ENCODE results near the gene SPNS3. TPM values are rescaled to one million over a fixed set of nuclear protein-coding genes. Genes with fewer than 3 reads are reported as not detected.

Gene SPNS3
- total RNA-seq, 2 donors from 2014 or later = 4.4 to 8.7 TPM

DNA sequence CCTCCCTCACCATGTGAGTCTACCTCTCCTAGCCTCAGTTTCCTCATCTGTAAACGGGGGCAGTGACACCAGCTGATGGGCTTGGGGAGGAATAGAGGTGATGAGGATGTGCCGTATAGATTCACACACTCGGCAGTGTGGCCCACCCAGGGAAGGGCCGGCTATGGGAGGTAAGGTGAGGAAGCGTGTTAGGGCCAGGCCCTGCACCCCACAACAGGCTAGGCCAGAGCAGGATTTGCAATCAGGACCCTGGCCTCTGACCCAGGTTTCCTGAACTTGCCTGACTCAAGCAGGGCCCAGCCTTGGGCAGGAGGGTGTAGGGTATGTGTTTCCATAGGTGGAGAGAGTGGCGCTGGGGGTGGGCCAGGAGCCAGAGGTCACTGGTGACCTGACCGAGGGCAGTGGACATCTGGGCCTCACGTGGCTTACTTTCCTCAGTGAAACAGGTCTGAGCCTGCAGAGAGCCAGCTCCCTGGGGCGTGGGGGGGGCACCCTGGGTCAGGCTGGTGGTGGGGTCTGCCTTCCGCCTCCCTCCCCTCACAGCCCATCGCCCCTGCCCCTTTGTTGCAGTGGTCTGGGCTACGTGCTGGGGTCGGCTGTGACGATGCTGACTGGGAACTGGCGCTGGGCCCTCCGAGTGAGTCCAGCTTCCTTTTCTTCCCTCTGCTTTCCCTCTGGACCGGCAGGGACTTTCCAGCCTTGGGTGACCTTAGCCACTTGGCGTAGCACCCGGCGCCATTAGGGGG, 12.8 kb downstream of the SPNS3 start:
- H3K27ac Mint-ChIP-seq = no peak overlapping the region
- H3K36me3 Mint-ChIP-seq = no peaks in the 10 kb centered on the region
- H3K9me3 Mint-ChIP-seq = no peaks in the 10 kb centered on the region
- DNase-seq (ENCODE audit: low spot score in 2 of 2) = no peak
- ATAC-seq = no peak

DNA sequence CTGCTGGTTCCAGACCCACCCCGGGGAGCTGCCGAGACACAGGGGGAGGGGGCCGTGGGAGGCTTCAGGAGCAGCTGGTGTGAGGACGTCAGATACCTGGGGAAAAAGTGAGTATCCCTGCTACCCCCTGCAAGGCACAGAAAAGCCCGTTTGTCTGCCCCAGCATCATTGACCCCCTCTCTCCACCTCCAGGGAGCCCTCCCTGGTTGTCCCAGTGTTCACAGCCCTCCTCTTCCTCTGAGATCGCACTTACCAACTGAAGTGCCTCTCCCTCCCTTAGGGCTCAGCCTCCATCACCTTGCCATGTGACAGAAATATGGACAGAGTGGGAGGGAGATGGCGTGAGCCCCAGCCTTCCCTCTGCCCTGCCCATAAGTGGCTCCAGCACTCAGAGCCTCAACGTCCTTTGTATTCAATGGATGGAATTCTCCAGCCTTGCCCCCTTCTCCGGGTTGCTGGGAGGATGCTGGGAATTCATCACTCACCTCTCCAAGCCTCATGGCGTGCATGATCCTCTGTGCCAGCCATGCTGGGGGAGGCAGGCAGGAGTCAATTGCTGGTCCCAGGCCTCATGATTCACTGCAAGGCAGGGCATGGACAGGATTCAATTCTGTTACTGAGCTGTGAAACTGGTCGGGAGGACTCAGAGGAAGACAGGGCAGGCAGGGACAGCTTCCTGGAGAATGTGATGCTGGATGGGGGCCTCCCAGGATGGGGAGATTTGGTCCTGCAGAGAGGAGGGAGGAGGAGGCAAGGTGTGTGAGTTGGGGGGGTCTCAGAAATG, 14.6 kb downstream of the SPNS3 start:
- DNase-seq (ENCODE audit: low spot score in 2 of 2) (no peak), ATAC-seq (no peak)
- no peaks in the 10 kb centered on the region for H3K9me3 Mint-ChIP-seq
- H3K36me3 Mint-ChIP-seq = no peaks in the 10 kb centered on the region
- peak overlapping the region in 1 of 2 donors; percentile 72 for H3K27ac Mint-ChIP-seq

DNA sequence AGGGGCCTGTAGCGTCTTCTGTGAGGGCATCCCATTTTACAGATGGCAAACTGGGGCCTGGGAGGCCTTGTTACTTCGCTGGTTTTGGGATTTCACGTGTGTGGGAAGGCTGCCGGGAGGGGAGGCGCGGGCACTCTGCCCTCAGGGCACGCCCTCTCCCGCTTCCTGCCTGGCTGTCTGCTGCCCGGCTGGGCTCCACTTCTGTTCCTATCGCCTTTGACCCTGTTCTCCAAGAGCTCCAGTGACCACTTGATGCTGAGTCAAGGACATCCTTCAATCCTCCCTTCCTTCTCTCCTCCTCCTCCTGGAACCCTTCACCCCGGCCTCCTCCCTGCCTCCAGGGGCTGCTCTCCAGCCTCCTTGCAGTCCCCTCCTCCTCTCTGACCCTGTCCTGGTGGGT, 16.0 kb downstream of the SPNS3 start:
- H3K27ac Mint-ChIP-seq = peak overlapping the region in 1 of 2 donors; percentile 33
- DNase-seq (ENCODE audit: low spot score in 2 of 2) = no peak
- H3K36me3 Mint-ChIP-seq = no peaks in the 10 kb centered on the region
- no peaks in the 10 kb centered on the region for H3K9me3 Mint-ChIP-seq
- no peak for ATAC-seq

DNA sequence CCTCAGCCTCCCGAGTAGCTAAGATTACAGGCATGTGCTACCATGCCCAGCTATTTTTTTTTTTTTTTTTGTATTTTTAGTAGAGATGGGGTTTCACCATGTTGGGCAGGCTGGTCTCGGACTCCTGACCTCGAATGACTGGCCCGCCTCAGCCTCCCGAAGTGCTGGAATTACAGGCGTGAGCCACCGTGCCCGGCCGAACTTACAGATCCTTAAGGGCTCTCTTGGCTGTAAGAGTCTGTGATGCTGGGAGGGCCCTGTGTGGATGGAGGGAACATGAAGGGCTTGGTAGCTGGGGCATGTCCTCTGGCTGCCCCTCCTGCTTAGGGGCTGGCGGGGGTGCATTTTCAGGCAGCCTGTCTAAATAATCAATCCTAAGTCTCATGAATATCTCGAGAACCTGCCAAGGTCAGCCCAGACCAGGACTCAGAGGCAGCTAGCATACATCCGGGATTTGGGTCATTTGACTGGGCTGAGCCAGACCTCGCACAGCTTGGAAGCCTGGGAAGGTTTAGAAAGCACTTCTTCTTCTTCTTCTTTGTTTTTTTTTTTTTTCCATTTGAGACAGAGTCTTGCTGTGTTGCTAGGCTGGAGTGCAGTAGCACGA, 17.1 kb downstream of the SPNS3 start:
- no peaks in the 10 kb centered on the region for H3K36me3 Mint-ChIP-seq
- ATAC-seq = no peak
- DNase-seq (ENCODE audit: low spot score in 2 of 2) = no peak

DNA sequence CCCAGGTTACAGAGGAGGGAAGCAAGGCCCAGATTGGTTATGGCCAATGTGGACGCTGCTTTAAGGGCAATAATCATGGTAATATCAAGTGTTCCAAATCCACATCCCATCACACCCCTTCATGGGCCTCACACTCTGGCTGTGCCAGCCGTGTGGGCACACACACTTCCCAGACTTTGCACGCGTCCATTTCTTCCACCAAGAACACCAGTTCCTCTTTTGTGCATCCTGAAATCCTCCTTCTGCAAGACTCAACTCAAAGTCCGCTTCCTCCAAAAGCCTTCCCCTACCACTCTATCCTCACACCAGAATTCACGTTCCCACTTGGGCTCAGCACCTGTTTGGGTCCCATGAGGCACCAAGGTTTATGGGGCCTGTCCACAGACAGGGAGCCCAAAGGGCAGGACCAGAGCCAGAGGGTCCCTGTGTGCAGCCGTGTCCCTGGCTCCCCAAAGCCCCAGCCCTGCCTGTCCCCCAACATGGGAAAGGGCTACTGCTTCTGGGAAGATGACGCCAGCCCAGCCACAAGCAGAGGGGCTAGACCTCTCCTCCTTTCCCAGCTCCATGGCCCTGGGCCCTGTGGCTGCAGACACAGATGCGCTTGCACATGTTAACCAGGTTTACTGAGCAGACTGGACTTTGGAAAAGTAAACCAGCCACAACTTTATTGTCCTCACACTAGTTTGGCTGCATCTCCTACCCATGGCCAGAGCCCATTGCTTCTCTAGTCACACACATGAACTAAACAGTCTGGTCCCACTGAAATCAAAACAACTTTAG, 20.3 kb downstream of the SPNS3 start:
- peak overlapping the region in 1 of 2 donors; percentile 77 for H3K27ac Mint-ChIP-seq
- no peaks in the 10 kb centered on the region for H3K9me3 Mint-ChIP-seq
- ATAC-seq (no peak), DNase-seq (ENCODE audit: low spot score in 2 of 2) (no peak)
- no peaks in the 10 kb centered on the region for H3K36me3 Mint-ChIP-seq

More for the DNA sequence above, 17.1 kb downstream of the SPNS3 start:
- Mint-ChIP-seq H3K9me3 (no peaks in the 10 kb centered on the region), H3K27ac (no peak overlapping the region)

DNA sequence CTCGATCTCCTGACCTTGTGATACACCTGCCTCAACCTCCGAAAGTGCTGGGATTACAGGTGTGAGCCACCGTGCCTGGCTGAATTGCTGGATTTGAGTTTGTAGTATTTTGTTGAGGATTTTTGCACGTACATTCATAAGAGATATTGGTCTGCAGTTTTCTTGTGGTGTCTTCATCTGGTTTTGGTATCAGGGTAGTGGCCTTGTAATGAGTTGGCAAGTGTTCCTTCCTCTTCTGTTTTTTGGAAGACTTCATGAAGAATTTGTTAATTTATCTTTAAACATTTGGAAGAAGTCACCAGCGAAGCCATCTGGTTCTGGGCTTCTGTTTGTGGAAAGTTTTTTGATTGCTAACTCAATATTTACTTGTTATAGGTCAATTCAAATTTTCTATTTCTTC, 26.9 kb downstream of the SPNS3 start:
- Mint-ChIP-seq H3K36me3 (peaks cover 16 to 18% of the 10 kb centered on the region in 2 donors), H3K9me3 (peaks cover 11 to 13% of the 10 kb centered on the region in 2 donors), H3K27ac (no peak overlapping the region)
- DNase-seq (ENCODE audit: low spot score in 2 of 2) = no peak
- no peak for ATAC-seq

DNA sequence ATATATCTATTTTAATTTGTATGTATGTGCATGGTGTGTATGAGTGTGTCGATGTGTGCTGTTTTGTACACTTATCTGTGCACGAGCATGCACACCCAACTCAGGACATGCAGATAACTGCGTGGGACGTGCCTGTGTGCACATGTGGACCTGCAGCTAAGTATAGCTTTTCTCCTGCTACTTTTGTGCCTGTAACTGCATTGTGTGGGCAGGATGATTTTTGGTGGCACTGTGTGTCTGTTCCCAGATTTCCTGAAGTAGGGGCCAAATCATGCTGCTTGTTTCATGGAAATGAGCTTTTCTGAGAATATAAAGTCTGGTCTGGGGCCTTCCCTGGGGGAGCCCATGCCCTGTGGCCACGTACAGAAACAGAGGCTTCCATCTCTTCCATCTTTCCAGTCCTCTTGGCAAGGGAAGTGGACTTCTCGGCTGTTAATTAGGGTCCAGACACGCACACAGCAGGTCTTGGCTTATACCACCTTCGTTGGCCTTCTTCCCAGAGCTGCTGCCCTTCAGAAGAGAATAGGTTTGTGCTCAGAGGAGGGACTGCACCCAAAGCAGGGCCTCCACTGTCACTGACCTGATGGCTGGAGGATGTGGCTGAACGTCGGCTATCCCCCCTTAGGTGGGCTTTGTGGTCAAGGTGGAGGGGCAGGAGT, 30.2 kb downstream of the SPNS3 start:
- Mint-ChIP-seq H3K9me3 (peaks cover 11 to 13% of the 10 kb centered on the region in 2 donors), H3K27ac (no peak overlapping the region), H3K36me3 (peaks cover 16 to 18% of the 10 kb centered on the region in 2 donors)
- ATAC-seq = no peak
- DNase-seq (ENCODE audit: low spot score in 2 of 2) = no peak

DNA sequence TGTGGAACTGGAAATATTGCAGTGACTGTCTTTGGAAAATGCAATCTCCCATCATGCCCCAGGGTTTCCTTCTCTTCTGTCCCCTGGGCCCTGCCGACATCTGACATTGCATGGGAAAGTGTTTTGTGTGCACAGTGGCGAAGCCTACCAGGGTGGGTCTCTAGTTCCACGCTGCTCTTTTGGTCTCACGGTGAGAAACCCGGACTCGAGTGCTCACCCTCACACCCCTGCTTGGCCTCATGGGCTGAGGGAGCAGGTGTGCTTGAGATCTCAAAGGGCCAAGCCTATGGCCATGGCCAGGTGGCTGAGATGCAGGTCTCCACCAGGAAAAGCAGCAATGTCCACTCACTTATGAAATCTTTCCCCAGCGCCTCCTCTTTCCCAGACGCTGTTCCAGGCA, 32.0 kb downstream of the SPNS3 start:
- no peak overlapping the region for H3K27ac Mint-ChIP-seq
- H3K9me3 Mint-ChIP-seq = peaks cover 5 to 6% of the 10 kb centered on the region in 2 donors
- no peak for DNase-seq (ENCODE audit: low spot score in 2 of 2)
- peaks cover 7 to 9% of the 10 kb centered on the region in 2 donors for H3K36me3 Mint-ChIP-seq
- ATAC-seq = no peak

DNA sequence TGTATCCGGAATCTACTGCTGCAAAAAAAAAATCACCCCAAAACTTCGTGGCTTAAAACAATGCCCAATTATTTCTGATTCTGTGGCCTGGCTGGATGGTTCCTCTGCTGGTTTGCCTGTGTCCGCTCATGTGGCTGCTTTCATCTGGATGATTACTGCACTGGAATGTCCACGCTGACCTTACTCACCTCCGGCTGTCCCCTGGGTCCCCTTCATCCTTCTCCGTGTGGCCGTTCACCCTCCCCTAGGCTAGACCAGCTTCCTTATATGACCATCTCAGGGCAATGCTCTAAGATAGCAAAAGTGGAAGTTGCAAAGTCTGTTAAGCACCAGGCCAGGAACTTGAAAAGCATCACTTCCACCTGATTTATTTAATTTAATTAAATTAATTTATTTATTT, 33.5 kb downstream of the SPNS3 start:
- ATAC-seq (no peak), DNase-seq (ENCODE audit: low spot score in 2 of 2) (no peak)
- Mint-ChIP-seq H3K9me3 (no peaks in the 10 kb centered on the region), H3K36me3 (no peaks in the 10 kb centered on the region), H3K27ac (no peak overlapping the region)

DNA sequence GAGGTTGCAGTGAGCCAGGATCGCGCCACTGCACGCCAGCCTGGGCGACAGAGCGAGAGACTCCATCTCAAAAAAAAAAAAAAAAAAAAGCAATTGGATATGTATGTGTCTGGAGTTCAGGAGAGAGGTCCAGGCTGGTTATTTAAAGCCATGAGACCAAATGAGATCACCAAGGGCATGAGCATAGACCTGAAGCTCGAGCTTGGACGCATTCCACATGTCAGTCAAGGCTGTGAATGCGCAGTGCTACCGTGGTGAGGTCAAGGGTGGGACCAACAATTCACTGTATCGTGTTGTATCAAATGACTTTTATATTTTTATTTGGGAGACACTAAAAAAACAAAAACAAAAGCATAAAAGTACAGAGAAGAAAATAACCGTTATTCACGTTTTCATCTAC, 35.8 kb downstream of the SPNS3 start:
- DNase-seq (ENCODE audit: low spot score in 2 of 2) (no peak), ATAC-seq (no peak)
- Mint-ChIP-seq H3K9me3 (no peaks in the 10 kb centered on the region), H3K36me3 (no peaks in the 10 kb centered on the region), H3K27ac (no peak overlapping the region)

DNA sequence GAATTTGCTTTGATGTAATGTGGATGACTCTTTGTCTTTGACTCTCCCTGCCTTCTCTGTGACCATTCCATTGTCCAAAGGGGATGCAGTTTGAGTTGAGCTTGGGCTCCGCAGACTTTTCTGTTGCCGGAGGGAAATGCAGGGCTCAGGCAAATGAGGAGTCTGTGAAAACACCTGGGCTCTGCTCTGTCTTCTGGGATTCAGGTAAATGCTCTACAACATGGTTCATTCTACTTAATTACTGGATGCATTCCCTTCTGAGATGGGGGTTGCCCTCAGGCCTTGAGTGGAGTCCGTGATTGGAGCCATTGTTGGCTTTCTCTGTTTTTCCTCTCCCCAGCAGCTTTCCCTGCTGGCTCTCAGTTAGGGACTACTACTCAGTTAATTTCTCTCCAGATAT, 38.5 kb downstream of the SPNS3 start:
- no peak for DNase-seq (ENCODE audit: low spot score in 2 of 2)
- H3K36me3 Mint-ChIP-seq = no peaks in the 10 kb centered on the region
- H3K27ac Mint-ChIP-seq = no peak overlapping the region
- H3K9me3 Mint-ChIP-seq = no peaks in the 10 kb centered on the region
- no peak for ATAC-seq

DNA sequence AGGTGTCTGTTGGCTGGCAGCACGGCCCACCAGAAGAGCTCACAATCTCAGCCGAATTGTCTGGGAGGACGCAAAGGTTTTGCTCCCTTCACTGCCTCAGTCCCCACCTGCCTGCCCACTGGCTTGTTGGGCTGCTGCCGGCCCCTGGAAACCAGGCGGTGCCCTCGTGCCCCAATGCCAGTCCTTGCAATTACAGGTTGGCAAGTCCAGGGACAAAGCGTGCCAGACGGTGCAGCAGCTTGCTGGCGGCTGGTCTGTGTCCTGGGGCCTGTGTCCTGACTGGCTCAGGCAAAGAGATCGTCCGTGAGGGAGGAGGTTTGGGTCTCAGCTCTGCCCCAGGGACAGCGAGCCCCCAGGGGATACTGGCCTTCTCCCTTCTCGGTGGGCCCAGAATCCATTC, 40.4 kb downstream of the SPNS3 start:
- no peak for ATAC-seq
- no peak for DNase-seq (ENCODE audit: low spot score in 2 of 2)
- Mint-ChIP-seq H3K9me3 (no peaks in the 10 kb centered on the region), H3K36me3 (no peaks in the 10 kb centered on the region), H3K27ac (no peak overlapping the region)

DNA sequence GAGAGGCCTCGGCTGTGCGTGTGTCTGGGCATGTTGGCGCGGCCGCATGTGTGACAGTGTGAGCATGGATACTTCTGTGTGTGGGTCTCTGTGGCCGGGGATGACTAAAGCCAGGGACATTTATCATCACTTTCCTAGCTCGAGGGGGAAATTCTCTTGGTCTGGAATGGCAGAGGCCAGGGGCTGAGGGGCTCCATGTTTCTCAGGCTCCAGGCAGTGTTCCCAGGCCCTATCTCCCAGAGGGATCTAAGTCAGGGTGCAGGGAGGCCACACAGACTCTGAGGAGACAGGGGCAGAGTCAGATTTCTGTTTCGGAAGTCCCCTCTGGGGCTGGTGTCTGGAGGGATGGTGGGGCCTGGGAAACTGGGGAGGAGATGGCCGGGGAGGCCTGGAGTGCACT, 41.3 kb downstream of the SPNS3 start:
- no peak for ATAC-seq
- Mint-ChIP-seq H3K36me3 (no peaks in the 10 kb centered on the region), H3K9me3 (no peaks in the 10 kb centered on the region), H3K27ac (no peak overlapping the region)
- DNase-seq (ENCODE audit: low spot score in 2 of 2) = no peak

DNA sequence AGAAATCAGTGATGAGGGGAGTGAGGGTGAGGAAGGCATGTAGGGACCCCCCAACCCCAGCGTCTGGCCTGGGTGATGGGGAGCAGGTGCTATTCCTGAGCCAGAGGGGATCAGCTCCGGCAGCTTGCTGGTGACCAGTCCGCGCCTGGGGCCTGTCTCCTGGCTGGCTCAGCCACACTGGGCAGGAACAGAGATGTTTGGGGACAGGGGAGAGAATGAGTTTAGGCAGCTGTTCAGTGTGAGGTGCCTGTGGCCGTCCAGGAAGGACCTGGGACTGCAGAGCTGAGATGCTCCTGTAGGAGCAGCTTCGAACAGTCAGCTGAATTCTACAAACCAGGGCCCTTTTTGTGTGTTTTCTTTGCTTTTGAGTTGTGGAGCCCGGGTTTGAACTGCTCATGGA, 41.7 kb downstream of the SPNS3 start:
- no peaks in the 10 kb centered on the region for H3K9me3 Mint-ChIP-seq
- no peak overlapping the region for H3K27ac Mint-ChIP-seq
- ATAC-seq (no peak), DNase-seq (ENCODE audit: low spot score in 2 of 2) (no peak)
- no peaks in the 10 kb centered on the region for H3K36me3 Mint-ChIP-seq

DNA sequence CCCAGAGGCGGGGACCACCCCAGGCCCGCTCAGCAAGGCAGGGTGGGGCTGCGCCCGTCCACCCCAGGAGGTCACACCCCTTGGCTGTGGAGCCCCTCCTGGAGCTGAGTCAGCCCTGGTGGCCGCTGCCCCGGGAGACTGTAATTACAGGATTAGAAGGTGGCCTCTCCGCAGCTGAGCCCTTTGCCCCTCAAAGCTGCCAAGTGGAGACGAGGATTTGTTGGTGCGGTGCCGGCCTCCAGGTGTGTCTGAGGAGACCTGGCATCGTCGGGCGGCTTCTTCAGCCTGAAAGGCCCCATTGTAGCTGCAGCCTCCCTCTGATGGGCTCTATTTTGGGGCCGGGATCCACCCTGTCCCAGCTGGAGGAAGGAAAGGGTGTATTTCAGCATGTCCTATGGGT, 42.3 kb downstream of the SPNS3 start:
- Mint-ChIP-seq H3K36me3 (no peaks in the 10 kb centered on the region), H3K9me3 (no peaks in the 10 kb centered on the region), H3K27ac (no peak overlapping the region)
- ATAC-seq (no peak), DNase-seq (ENCODE audit: low spot score in 2 of 2) (no peak)

DNA sequence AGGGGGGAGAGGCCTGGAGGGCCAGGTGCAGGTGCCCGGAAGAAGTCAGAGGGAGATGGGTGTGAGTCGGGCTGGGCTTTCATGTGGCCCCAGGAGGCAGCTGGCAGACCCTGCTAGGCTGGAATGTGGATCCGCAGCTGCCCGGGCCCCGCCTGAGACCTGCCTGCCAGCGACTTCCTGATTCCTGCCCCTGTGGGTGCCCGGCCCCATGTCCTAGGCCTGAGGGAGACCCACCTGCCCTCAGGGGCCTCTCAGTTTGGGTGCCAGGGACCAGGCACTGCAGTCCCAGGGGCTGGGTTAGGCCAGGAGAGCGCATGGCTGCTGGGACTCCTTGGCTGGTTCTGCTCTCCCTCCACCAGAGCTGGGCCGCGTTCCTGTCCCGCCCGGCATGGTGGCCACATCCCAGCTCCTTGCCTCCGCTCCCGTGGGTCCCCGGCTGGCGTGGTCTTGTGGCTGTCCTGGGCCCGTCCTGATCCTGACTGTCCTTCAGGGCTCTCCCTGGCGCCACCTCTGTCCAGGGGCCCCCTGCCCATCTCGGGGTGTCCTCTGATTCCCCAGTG, 42.9 kb downstream of the SPNS3 start:
- DNase-seq (ENCODE audit: low spot score in 2 of 2) (no peak), ATAC-seq (no peak)
- H3K27ac Mint-ChIP-seq = no peak overlapping the region
- no peaks in the 10 kb centered on the region for H3K9me3 Mint-ChIP-seq
- H3K36me3 Mint-ChIP-seq = no peaks in the 10 kb centered on the region
